ENCODE measurements around the gene LAMA3.

GRCh38 chr18:23964282-23965238, 275.3 kb downstream of the LAMA3 start:
- TF ChIP-seq ZNF518A (tag by site-specific recombination; conservative IDR thresholded peaks at IDR 0.05; ENCODE audit: low read depth) (no peak), ZNF701 (tag by site-specific recombination; IDR thresholded peaks at IDR 0.05) (no peak), SALL2 (tag by site-specific recombination; IDR thresholded peaks at IDR 0.05; ENCODE audit: borderline replicate concordance) (no peak), CTCF (tag by site-specific recombination; IDR thresholded peaks at IDR 0.05) (no peak)
